Midbrain (tissue), 1 donor: ENCODE data around the gene PEX6.

Experiments
- DNase-seq: peaks from one replicate; lab custom pipeline; 2025; lab: John Stamatoyannopoulos, UW

The PEX6 gene

GRCh38 chr6:42996513-42996912 is 17.5 kb upstream of the PEX6 start:
- no peak for DNase-seq

DNA sequence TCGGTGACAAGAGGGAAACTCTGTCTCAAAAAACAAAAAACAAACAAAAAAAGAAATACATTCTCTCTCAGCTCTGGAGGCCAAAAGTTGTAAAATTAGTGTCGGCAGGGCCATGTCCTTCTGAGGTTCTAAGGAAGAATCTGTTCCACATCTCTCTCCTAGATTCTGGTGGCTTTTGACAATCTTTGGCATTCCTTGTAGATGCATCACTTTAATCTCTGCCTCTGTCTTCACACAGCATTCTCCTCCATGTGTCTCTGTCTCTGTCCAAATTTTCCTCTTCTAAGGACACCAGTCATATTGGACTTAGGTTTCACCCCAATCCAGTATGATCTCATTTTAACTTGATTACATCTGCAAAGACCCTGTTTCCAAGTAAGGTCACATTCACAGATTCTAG is 14.5 kb upstream of the PEX6 start:
- DNase-seq, result no peak

DNA sequence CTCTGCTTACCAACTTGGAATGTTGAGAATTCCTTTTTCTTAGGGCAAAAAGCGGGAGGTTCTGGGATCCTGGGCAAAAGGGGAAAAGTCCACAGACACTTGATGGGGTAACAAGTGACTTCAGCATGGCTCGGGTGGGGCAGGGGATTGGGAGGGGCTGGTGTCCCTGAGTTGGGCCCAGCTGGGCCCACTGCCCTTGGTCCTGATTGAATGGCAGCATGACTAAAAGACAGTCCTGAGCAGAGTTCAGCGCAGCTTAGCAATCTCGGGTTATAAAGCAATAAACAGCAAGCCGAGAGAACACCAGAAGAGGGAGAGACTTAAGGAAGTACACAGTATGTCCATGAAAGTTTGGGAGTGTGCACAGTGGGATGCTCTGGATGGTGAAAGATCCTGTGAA is 10.9 kb upstream of the PEX6 start:
- DNase-seq, result no peak

- DNase-seq, result no peak
Observed at GRCh38 chr6:42988486-42989020, 9.6 kb upstream of the PEX6 start.

DNA sequence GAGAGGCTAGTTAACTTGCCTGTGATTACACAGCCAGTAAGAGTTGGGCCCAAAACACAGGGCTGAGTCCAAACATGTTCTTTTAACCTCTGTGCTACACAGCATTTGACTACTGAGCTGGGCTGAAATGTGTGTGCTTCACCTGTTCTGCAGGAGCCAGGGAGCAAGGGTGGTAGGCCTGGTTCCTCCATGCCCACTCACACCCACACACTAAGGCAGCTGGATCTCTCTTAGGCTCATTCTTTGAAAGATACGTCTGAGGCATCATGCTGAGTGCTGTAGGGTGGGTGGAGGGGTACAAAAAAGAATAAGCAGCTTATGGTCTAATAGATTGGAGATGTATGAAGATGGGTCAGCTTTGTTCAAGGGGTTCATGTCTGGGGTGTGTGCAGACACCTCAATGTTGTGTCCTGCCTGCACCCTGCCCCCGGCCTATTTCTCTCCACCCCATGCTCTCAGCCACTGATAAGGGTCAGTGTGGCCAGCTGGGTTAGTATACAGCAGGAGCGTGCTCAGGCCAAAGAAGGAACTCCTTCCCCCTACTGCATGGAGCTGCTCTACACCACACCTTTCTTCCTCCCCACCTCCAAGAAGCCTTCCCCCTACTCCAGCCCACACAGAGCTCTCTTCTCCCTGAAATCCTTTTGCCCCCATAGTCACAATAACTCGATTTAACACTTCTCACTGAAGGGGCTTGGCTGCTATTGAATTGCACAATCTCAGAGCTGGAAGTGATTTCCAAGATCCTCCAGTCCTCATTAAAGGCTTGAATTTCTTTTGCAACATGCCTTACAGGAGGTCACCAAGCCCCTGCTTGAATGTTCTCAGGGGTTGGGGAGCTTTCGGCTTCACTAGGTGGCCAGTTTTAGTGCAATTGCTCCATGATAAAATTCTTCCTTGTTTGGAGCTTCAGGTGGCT is 8.8 kb upstream of the PEX6 start:
- DNase-seq, result no peak

GRCh38 chr6:42984924-42985475 is 6.0 kb upstream of the PEX6 start:
- no peak for DNase-seq

DNA sequence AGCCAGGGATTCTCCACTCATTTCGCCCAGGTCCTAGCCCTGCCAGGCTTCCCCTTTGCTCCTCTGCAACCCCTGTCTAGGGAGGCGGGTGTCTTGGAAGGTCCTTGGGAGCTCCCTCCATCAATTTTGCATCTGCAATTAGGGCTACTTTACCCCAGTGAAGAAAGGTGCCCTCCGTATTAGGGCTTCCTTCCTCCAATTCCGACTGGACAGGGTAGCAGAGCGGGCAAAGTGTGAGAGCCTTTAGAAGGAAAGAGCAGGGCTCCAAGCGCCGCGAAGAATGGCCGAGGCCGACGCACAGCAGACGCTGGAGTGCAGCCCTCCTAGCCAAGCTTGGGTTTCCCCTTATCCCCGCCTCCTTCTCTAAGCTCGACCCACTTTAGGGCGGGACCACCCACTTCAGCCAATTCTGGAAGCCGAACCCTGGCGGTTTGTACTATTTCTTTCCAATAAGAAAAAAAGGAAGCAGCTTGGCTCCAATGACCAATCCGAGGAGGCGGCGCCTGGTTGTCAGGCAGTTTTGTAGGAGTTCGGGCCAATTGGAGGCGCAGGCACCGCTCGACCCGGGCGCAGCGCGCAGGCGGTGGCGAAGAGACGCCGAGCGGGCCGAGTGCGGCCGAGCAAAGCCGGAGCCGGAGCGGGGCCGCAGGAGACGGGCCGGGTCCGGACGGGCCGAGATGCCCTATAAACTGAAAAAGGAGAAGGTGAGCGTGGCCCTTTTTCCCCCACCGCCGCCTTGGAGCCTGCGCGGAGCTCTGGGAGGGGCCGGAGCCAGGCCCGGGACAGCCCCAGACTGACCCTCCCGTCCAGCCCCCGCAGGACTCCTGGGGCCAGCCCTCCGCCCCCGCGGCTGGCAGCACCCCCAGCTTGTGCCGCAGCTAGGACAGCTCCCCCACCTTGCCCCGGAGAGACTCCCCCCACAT is 5.3 kb upstream of the PEX6 start, which contains the start of gene PPP2R5D:
TSS of gene PPP2R5D (plus strand) at position 570 of the 923 bp plus-strand sequence. CDS start at position 678, 108 bp downstream.
- peak; percentile 99 for DNase-seq

DNA sequence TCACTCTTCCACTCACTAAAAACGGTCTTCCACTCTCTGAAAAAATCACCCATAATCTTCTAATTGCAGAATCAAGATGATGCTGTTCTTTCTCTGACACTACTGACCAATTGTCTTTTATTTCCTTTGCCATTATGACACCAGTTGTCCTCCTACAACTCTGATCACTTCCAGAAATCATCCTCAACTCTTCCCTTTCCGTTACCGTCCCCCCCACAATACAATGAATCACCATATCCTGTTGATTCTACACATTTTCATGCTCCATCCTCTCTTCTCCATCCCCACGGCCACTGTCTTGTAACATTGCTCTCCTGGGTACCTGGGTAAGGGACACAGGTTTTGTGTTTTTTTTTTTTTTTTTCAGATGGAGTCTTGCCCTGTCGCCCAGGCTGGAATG is 2.9 kb upstream of the PEX6 start:
- DNase-seq, result no peak

- peak; percentile 59 for DNase-seq
Observed at GRCh38 chr6:42979523-42980177, 669 bp upstream of the PEX6 start.

GRCh38 chr6:42978487-42978838 is 518 bp downstream of the PEX6 start:
- DNase-seq, result no peak

DNA sequence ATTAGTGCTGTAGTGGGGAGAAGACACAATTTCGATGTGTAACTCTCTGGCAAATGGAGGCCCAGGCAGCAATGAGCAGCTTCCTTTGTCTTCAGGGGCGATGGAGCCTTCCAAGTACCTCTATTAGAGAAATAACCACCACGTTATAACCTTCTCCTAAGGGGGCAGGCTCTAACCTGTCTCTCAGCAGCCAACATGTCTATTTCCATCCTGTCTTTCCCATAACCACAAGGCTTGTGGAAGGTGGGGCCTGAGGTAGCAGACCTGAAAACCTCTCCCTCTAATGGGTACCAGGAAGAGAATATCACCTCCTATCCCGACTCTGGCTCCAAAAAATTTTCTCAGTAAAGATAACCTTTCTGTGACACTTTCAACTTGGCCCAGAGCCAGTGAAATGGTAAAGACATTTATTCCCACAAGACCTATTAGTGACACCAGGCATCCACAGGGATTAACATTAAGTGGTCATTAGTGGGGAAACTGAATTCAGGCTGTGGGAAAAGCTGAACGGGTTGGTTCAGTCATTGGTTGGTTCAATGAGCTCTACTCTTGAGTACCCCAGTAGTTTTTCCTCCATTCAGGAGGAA is 4.0 kb downstream of the PEX6 start:
- DNase-seq, result no peak

- DNase-seq, result no peak
Observed at GRCh38 chr6:42973926-42974325, 5.1 kb downstream of the PEX6 start.

DNA sequence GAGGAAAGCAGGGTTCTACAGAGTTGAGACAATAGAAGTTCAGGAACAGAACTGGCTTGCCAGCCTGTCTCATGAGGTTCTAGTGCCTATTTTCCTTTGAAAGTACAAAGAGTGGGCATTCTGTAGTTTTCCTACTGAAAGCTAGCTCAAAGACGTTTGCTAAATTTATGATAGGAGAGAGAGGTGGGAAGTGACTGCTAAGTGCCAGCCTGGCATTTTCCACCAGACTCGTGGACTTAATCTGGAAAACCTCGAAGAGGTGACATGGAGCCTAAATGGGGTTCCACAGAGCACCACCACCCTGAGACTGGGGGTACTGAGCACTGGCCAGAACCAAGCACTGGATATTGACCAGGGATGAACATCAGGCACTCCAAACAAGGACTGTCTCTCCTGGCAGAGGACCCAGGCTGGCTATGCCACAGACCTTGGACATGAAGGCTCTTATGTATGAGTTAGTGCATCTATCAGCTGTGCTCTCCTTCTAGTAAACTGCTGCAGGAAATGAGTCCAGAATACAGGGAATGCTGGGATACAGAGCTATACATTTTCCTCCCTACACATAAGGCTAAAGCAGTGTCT is 7.1 kb downstream of the PEX6 start:
- DNase-seq, result no peak

GRCh38 chr6:42970871-42971612 is 7.9 kb downstream of the PEX6 start:
- no peak for DNase-seq

DNA sequence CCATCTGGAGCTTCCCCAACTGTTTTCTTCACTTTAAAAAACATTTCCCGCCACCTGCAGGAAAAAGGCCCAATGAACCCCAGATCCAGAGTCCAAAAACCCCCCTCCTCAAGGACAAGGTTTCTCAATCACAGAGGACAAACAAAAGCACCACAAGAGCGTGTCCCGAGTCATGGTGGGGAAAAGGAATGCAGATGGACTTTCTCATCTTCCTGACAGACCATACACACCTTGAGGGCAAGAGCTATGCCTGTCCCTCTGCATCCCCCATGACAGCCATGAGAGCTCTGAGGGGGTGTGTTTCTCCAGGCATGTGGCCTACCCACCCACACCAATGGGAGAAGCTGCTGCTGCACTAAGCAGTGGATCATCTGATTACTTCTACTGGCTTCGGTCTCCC is 9.0 kb downstream of the PEX6 start:
- no peak for DNase-seq

DNA sequence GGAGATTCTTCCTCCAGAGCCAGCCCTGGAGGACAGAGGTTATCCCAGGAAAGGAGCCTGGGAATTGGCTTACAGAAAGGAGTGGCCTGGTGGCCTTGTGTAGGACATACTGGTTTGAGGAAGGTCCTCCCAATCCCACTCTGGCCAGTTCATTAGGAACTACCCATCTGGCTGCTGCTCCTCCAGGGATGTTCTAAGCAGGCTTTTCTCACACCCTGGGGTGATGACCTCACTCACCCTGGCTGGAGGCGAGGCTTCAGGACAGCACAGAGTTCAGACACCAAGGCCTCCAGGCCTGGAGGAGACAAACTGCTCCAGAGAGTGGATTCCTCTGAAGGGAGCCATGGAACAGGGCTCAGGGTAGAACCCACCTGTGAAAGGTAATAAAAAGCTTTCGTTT is 9.6 kb downstream of the PEX6 start:
- DNase-seq, result no peak

GRCh38 chr6:42968783-42969182 is 10.2 kb downstream of the PEX6 start:
- no peak for DNase-seq

DNA sequence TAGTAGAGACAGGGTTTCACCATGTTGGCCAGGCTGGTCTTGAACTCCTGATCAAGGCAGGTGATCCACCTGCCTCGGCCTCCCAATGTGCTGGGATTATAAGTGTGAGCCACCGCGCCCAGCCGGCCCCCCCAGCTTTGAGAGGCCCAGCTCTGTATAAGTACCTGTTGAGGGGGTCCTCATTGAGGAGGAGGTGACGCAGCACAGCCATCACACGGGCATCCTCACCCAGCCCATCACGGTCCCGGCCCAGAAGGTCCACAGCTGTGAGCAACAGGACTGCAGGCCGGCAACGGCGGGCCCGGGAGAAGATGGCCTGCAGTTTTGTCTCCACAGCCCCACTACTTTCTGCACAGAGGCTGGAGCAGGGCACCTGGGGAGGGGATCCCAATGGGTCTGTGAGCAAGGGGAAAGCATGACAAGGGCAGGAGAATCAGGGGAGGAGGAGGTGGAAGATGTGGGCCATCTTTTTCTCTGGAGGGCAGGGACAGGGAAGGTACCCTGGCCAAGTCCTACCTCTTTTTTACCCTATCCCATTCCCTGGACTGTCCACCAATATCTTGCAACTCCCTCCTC is 10.8 kb downstream of the PEX6 start:
- DNase-seq, result no peak

GRCh38 chr6:42967228-42967627 is 11.8 kb downstream of the PEX6 start:
- no peak for DNase-seq

GRCh38 chr6:42966571-42966970 is 12.4 kb downstream of the PEX6 start:
- no peak for DNase-seq
